HepG2 (cell line): Measurements from ENCODE around the gene IL27RA. TPM values are rescaled to one million over a fixed set of nuclear protein-coding genes. Genes with fewer than 3 reads are reported as not detected.

Experiments used
- ARID3A ChIP-seq: IDR thresholded peaks from 2 replicates; pipeline ENCODE4 v1.6.1; 2012; ENCODE audit warnings: low read depth, low read length, improper control_type of control experiment
- BATF2 ChIP-seq: sonication (generic); formaldehyde crosslinking; IDR thresholded peaks from 2 replicates; pipeline ENCODE4 v1.8.0; 2022; ENCODE audit warnings: mild to moderate bottlenecking, missing genetic modification reagents, moderate library complexity
- HNF1B ChIP-seq: sonication (generic); formaldehyde crosslinking; IDR thresholded peaks from 2 replicates; pipeline ENCODE4 v1.5.1; 2020; ENCODE audit warnings: mild to moderate bottlenecking, moderate library complexity, missing genetic modification reagents
- KMT2B ChIP-seq: IDR thresholded peaks from 2 replicates; pipeline ENCODE4 v1.6.1; 2016; ENCODE audit warnings: missing genetic modification reagents, missing compliant biosample characterization
- NR2C2 ChIP-seq: sonication (generic); formaldehyde crosslinking; IDR thresholded peaks from 2 replicates; pipeline ENCODE4 v1.4.0; 2020; ENCODE audit warnings: missing genetic modification reagents, mild to moderate bottlenecking, moderate library complexity, borderline replicate concordance
- PITX1 ChIP-seq: sonication (generic); formaldehyde crosslinking; IDR thresholded peaks from 2 replicates; pipeline ENCODE4 v1.5.1; 2020; ENCODE audit warnings: mild to moderate bottlenecking, missing genetic modification reagents
- RAD21 ChIP-seq: fragments of 450-650 bp; formaldehyde crosslinking; IDR thresholded peaks from 2 replicates; pipeline ENCODE4 v1.5.0; 2020; ENCODE audit warnings: mild to moderate bottlenecking
- SMARCE1 ChIP-seq: fragments of 450-650 bp; IDR thresholded peaks from 2 replicates; pipeline ENCODE4 v1.6.1; 2017; ENCODE audit warnings: borderline replicate concordance
- TBP ChIP-seq: sonication (generic); formaldehyde crosslinking; IDR thresholded peaks from 2 replicates; pipeline ENCODE4 v1.5.0; 2020; ENCODE audit warnings: missing genetic modification reagents
- TBX2 ChIP-seq: sonication (generic); formaldehyde crosslinking; IDR thresholded peaks from 2 replicates; pipeline ENCODE4 v1.5.0; 2020; ENCODE audit warnings: missing genetic modification reagents, mild to moderate bottlenecking, borderline replicate concordance
- TEAD2 ChIP-seq: sonication (generic); formaldehyde crosslinking; IDR thresholded peaks from 2 replicates; pipeline ENCODE4 v1.9.0; 2021; ENCODE audit warnings: missing genetic modification reagents
- TP53 ChIP-seq: sonication (generic); formaldehyde crosslinking; conservative IDR thresholded peaks from 2 replicates; pipeline ENCODE4 v1.4.0; 2020; ENCODE audit warnings: missing genetic modification reagents
- WIZ ChIP-seq: sonication (generic); formaldehyde crosslinking; IDR thresholded peaks from 2 replicates; pipeline ENCODE4 v1.5.1; 2020; ENCODE audit warnings: mild to moderate bottlenecking, missing genetic modification reagents
- ZBTB21 ChIP-seq: sonication (generic); formaldehyde crosslinking; IDR thresholded peaks from 2 replicates; pipeline ENCODE4 v1.4.0; 2020; ENCODE audit warnings: missing genetic modification reagents
- ZBTB39 ChIP-seq: sonication (generic); formaldehyde crosslinking; IDR thresholded peaks from 2 replicates; pipeline ENCODE4 v1.5.0; 2020; ENCODE audit warnings: missing genetic modification reagents
- ZFP36L1 ChIP-seq: sonication (generic); formaldehyde crosslinking; IDR thresholded peaks from 2 replicates; pipeline ENCODE4 v1.8.0; 2022; ENCODE audit warnings: mild to moderate bottlenecking, missing genetic modification reagents, moderate library complexity
- ZNF263 ChIP-seq: sonication (generic); formaldehyde crosslinking; IDR thresholded peaks from 2 replicates; pipeline ENCODE4 v1.4.0; 2020; ENCODE audit warnings: missing genetic modification reagents
- ZNF275 ChIP-seq: sonication (generic); formaldehyde crosslinking; IDR thresholded peaks from 2 replicates; pipeline ENCODE4 v1.8.0; 2022; ENCODE audit warnings: missing genetic modification reagents, mild to moderate bottlenecking, inconsistent platforms, borderline replicate concordance
- ZNF446 ChIP-seq: sonication (generic); formaldehyde crosslinking; IDR thresholded peaks from 2 replicates; pipeline ENCODE4 v1.5.0; 2020; ENCODE audit warnings: mild to moderate bottlenecking, missing genetic modification reagents
- ZNF451 ChIP-seq: sonication (generic); formaldehyde crosslinking; IDR thresholded peaks from 2 replicates; pipeline ENCODE4 v1.5.0; 2020; ENCODE audit warnings: mild to moderate bottlenecking, missing genetic modification reagents
- ZNF577 ChIP-seq: sonication (generic); formaldehyde crosslinking; IDR thresholded peaks from 2 replicates; pipeline ENCODE4 v1.4.0; 2020; ENCODE audit warnings: mild to moderate bottlenecking, low read depth, missing genetic modification reagents, borderline replicate concordance
- ZSCAN21 ChIP-seq: sonication (generic); formaldehyde crosslinking; IDR thresholded peaks from 2 replicates; pipeline ENCODE4 v1.8.0; 2022; ENCODE audit warnings: mild to moderate bottlenecking, missing genetic modification reagents, moderate library complexity, borderline replicate concordance
- ZSCAN22 ChIP-seq: sonication (generic); formaldehyde crosslinking; IDR thresholded peaks from 2 replicates; pipeline ENCODE4 v1.4.0; 2020; ENCODE audit warnings: mild to moderate bottlenecking, missing genetic modification reagents
- polyA plus RNA-seq, 8 experiments: library from polyadenylated mRNA; depleted of rRNA in 3 of 8; stranded (reverse) in 7 of 8; unstranded in 1 of 8; fragments of >200 nt; fragmentation: Illumina TruSeq in 4 of 8; extraction: Trizol in 4 of 8; gene quantifications; 2 replicates each; pipeline versions ENCODE4 v1.2.1 to v1.2.3, GENCODE V29; 2011 to 2016; ENCODE audit warnings: low read depth in 4 of 8, missing spikeins in 1 of 8, mixed read lengths in 1 of 8; ENCODE audit not compliant: insufficient read depth in 1 of 8
- total RNA-seq, 5 experiments: library from RNA; depleted of rRNA; stranded (reverse); fragments of >200 nt; fragmentation: Illumina TruSeq; extraction: Trizol; gene quantifications; 2 replicates each; pipeline ENCODE4 v1.2.3, GENCODE V29; 2016; ENCODE audit warnings: low read depth in 1 of 5

The IL27RA gene
- total and polyA plus RNA-seq, 2 of the 13 experiments (the other 11 are each of a cell fraction or from before 2014, with no cell fraction given) = 3.5 to 8.1 TPM

DNA sequence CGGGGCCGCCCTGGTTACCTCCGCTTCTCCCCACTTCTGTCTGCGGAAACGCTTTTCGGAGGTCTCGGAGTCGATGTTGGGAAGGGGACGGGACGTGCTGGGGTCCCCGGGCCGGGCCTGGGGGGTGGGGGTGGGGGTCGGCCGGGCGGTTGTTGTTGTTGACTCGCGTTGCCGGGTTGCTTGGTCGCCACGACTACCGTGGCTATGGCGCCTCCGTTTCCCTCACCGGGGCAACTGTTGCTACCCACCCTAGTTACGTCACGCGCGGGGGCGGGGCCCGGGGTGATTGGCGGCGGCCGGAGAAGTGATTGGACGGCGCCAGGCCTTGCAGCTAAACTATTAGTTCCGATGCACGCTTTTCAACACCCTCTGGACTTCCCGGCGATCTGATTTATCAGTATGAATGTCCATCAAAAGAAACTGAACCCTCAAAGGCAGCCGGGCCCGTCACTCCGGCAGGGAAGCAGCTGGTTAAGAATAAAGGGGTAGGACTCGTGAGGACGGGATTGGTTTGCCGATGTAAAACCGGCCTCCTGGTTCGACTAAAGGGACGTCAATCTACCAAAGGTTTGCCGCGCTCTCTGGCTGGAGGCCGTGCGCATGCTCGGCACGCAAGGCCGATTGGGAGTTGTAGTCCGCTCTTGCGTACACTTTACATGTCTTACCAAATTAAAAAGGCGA lies 25.3 kb upstream of the IL27RA start, which contains the start of gene RFX1 (continued):
- TF ChIP-seq HNF1B (CRISPR knock-in tag) = peak; percentile 20; the same call in 1 of the 2 replicates
- TF ChIP-seq ARID3A = no peak
- no peak for TF ChIP-seq ZNF263 (CRISPR knock-in tag)
- no peak for TF ChIP-seq BATF2 (CRISPR knock-in tag)
- TF ChIP-seq TBX2 = no peak
- TF ChIP-seq ZNF451 (CRISPR knock-in tag) = no peak
- no peak for TF ChIP-seq ZSCAN22 (CRISPR knock-in tag)
- no peak for TF ChIP-seq SMARCE1
- no peak for TF ChIP-seq ZBTB21
- TF ChIP-seq ZNF275 = no peak
- TF ChIP-seq ZNF577 (CRISPR knock-in tag) = no peak
- TF ChIP-seq TEAD2 (CRISPR knock-in tag) = no peak
- no peak for TF ChIP-seq ZSCAN21
- no peak for TF ChIP-seq KMT2B (CRISPR knock-in tag)
- TF ChIP-seq NR2C2 (CRISPR knock-in tag) = peak; percentile 67; the same call in 1 of the 2 replicates
- TF ChIP-seq TP53 (CRISPR knock-in tag) = 0 out of 2 replicates have a peak, but pooled peaks have one; percentile 84
- no peak for TF ChIP-seq WIZ
- TF ChIP-seq ZNF446 (CRISPR knock-in tag) = no peak
- no peak for TF ChIP-seq RAD21 (CRISPR knock-in tag)
- TF ChIP-seq ZBTB39 = no peak
- no peak for TF ChIP-seq PITX1
- no peak for TF ChIP-seq TBP (CRISPR knock-in tag)
- TF ChIP-seq ZFP36L1 = no peak
